Ishikawa (cell line): ENCODE results near the gene ZBTB16.

Experiments used
- CEBPB ChIP-seq: IDR thresholded peaks from 2 replicates; pipeline ENCODE4 v1.6.1; 2012
- CREB1 ChIP-seq: IDR thresholded peaks from 2 replicates; pipeline ENCODE4 v1.6.1; 2012; ENCODE audit warnings: low read depth
- EGR1 ChIP-seq: IDR thresholded peaks from 2 replicates; pipeline ENCODE4 v1.6.1; 2012
- EP300 ChIP-seq: IDR thresholded peaks from 2 replicates; pipeline ENCODE4 v1.6.1; 2012; ENCODE audit warnings: borderline replicate concordance
- FOXM1 ChIP-seq: IDR thresholded peaks from 2 replicates; pipeline ENCODE4 v1.6.1; 2012; ENCODE audit warnings: low read depth, borderline replicate concordance
- NFIC ChIP-seq: IDR thresholded peaks from 2 replicates; pipeline ENCODE4 v1.6.1; 2012
- RAD21 ChIP-seq: IDR thresholded peaks from 2 replicates; pipeline ENCODE4 v1.6.1; 2012; ENCODE audit warnings: low read depth
- REST ChIP-seq: IDR thresholded peaks from 2 replicates; pipeline ENCODE4 v1.6.1; 2012; ENCODE audit warnings: low read depth, mild to moderate bottlenecking
- TAF1 ChIP-seq: IDR thresholded peaks from 2 replicates; pipeline ENCODE4 v1.6.1; 2012; ENCODE audit warnings: low read depth, mild to moderate bottlenecking
- TCF12 ChIP-seq: IDR thresholded peaks from 2 replicates; pipeline ENCODE4 v1.6.1; 2012; ENCODE audit warnings: low read depth
- TEAD4 ChIP-seq: IDR thresholded peaks from 2 replicates; pipeline ENCODE4 v1.6.1; 2012
- USF1 ChIP-seq: IDR thresholded peaks from 2 replicates; pipeline ENCODE4 v1.6.1; 2012
- YY1 ChIP-seq: IDR thresholded peaks from 2 replicates; pipeline ENCODE4 v1.6.1; 2012; ENCODE audit warnings: low read depth

DNA sequence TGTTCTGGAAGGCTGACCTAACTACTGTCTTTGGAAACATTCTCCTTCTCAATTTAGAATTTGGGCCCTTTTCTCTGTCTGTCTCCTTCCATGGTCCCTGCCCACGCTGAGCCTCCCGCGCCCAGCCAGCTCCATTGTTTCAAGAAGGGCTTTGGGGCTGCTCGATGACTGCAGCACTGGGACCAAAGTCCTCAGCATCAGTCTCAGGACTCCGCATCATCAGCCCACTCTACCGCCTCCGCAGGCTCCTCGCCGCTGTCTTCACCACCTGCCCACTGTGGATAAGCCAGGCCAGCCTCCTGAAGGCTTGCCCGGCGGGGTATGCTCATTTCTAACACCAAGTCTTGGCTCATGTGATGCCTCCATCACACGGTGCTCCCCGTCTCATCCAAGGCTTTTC lies 81.3 kb downstream of the ZBTB16 start:
- TF ChIP-seq YY1 (no peak), EP300 (no peak), REST (no peak), CEBPB (no peak), CREB1 (no peak), USF1 (no peak), RAD21 (no peak), NFIC (no peak), EGR1 (no peak), TEAD4 (no peak), TAF1 (no peak), TCF12 (no peak), FOXM1 (no peak)
